ENCODE results near the gene GSDME. TPM values are rescaled to one million over a fixed set of nuclear protein-coding genes. Genes with fewer than 3 reads are reported as not detected.

The GSDME gene
- total and polyA plus RNA-seq, 7 donors = 4.9 to 32.1 (median 14.1) TPM

- no peaks in the 10 kb centered on the region for H3K27me3 ChIP-seq (ENCODE audit: insufficient read depth in 3 of 3, low read length in 2 of 3)
- no peaks in the 10 kb centered on the region for H3K4me1 ChIP-seq
- no peak overlapping the region for H3K4me3 ChIP-seq
- TF ChIP-seq CTCF (IDR thresholded peaks at IDR 0.05) = no peak
- no peak overlapping the region for H3K27ac ChIP-seq
- H3K36me3 ChIP-seq (ENCODE audit: insufficient read depth in 1 of 2, low read depth in 1 of 2) = peaks cover 0 to 16% of the 10 kb centered on the region in 2 donors
- ATAC-seq (peak in 2 of 4 donors; percentile 39 to 67), DNase-seq (no peak)
- WGBS, 3 donors = 55 to 62% (median 55%) methylated on average over 5 of the region's 5 CpGs
- no peaks in the 10 kb centered on the region for H3K9me3 ChIP-seq
- intact Hi-C loops (cut with DNase I) = no loop called here
These were observed 104.9 kb downstream of the GSDME start for GRCh38 chr7:24652251-24652939.

Other genes starting within 250 kb of the GSDME start
- 10 to 100 TPM; 21.5 to 67.4 (median 33.9) TPM for gene PALS2, start 184.0 kb downstream of the GSDME start, total RNA-seq
- 10 to 100 TPM in 1 of 3 donors, 1 to 10 TPM in 2; 6.4 to 10.9 (median 7.5) TPM for gene PALS2, start 184.0 kb downstream of the GSDME start, polyA plus RNA-seq
- gene OSBPL3, start 222.7 kb upstream of the GSDME start, total RNA-seq = 1 to 10 TPM; 1.9 to 8.7 (median 3.8) TPM
- gene OSBPL3, start 222.7 kb upstream of the GSDME start, polyA plus RNA-seq = 1 to 10 TPM; 4.2 to 6.2 (median 5.3) TPM

Data from psoas muscle (tissue), 8 donors.